Colonic mucosa (tissue), 4 donors: ENCODE results near the gene CA12. TPM values are rescaled to one million over a fixed set of nuclear protein-coding genes. Genes with fewer than 3 reads are reported as not detected.
A peak's percentile ranks its signal among the peaks of the same experiment; 100 is the strongest.
"Not testable (repeated sequence)": the region's sequence is repeated elsewhere in the genome, so short reads cannot be mapped to it uniquely, and the experiment has no call there.

Source experiments
- DNase-seq: peaks from one replicate; pipeline ENCODE4 v3.0.0-alpha.2; 2020
- H3K27ac ChIP-seq: fragments of 200-600 bp; one replicate; pipeline ENCODE4 v1.8.0; 2021
- H3K27me3 ChIP-seq: fragments of 200-600 bp; one replicate; pipeline ENCODE4 v1.8.0; 2021
- H3K36me3 ChIP-seq: fragments of 200-600 bp; one replicate; pipeline ENCODE4 v1.8.0; 2021
- H3K4me1 ChIP-seq: fragments of 200-600 bp; one replicate; pipeline ENCODE4 v1.8.0; 2021; ENCODE audit warnings: mild to moderate bottlenecking
- H3K4me3 ChIP-seq: fragments of 200-600 bp; one replicate; pipeline ENCODE4 v1.8.0; 2021
- H3K9ac ChIP-seq, 2 donors: one replicate each; pipeline ENCODE4 v1.7.0; 2013; ENCODE audit warnings: control low read depth in 2 of 2, low read depth in 2 of 2, low read length in 2 of 2
- H3K9me3 ChIP-seq: fragments of 200-600 bp; one replicate; pipeline ENCODE4 v1.8.0; 2021
- intact Hi-C: fragments of 100-400 bp; cut with DNase I; formaldehyde crosslinking; loops from one replicate; pipeline ENCODE4 v1.14.1; 2022
- total RNA-seq, 2 donors: library from RNA; stranded (reverse); fragmentation: NEBNext Ultra II Directional in 1 of 2; extraction: Animal tissue kit (Norgen Biotek cat#: 25700) in 1 of 2; gene quantifications; one replicate each; pipeline ENCODE4 v1.2.1, GENCODE V29; 2021
- TF ChIP-seq, protein P1 (sequence below): fragments of 200-600 bp; IDR thresholded peaks from one replicate; pipeline ENCODE4 v1.8.0; 2022; ENCODE audit warnings: antibody characterized with exemption, mild to moderate bottlenecking
- donor health status: healthy.
- donor health status: DM: no; HTN: no; CAD: no.
- donor health status: DM: no; HTN: no; CAD: no.

Gene CA12
- total RNA-seq, 2 donors from 2014 or later, result 290 to 339 TPM

DNA sequence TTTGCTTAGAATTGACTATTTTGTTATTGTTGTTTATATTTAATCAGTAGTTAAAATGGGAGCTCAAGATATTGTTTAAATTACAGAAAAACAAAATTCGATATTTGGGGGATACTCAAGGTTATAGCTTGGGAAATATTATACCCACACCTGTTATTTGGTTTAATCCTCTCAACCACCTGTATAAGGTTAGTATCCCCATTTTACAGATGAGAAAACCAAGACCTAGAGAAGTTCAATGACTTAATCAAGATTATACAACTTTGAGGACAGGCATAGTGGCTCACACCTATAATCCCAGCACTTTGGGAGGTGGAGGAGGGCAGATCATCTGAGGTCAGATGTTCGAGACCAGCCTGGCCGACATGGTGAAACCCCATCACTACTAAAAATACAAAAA lies 39.8 kb upstream of the CA12 start:
- H3K27ac ChIP-seq, result no peak overlapping the region
- no peak for DNase-seq
- no peak overlapping the region for H3K4me3 ChIP-seq
- no peaks in the 10 kb centered on the region for H3K9me3 ChIP-seq
- no peaks in the 10 kb centered on the region for H3K27me3 ChIP-seq
- TF ChIP-seq, protein P1, sequence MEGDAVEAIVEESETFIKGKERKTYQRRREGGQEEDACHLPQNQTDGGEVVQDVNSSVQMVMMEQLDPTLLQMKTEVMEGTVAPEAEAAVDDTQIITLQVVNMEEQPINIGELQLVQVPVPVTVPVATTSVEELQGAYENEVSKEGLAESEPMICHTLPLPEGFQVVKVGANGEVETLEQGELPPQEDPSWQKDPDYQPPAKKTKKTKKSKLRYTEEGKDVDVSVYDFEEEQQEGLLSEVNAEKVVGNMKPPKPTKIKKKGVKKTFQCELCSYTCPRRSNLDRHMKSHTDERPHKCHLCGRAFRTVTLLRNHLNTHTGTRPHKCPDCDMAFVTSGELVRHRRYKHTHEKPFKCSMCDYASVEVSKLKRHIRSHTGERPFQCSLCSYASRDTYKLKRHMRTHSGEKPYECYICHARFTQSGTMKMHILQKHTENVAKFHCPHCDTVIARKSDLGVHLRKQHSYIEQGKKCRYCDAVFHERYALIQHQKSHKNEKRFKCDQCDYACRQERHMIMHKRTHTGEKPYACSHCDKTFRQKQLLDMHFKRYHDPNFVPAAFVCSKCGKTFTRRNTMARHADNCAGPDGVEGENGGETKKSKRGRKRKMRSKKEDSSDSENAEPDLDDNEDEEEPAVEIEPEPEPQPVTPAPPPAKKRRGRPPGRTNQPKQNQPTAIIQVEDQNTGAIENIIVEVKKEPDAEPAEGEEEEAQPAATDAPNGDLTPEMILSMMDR, result no peak
- H3K36me3 ChIP-seq, result no peaks in the 10 kb centered on the region
- H3K9ac ChIP-seq, result no peak overlapping the region
- no peaks in the 10 kb centered on the region for H3K4me1 ChIP-seq
- intact Hi-C loops, result no loop called here

- intact Hi-C loops, result no loop called here
- TF ChIP-seq, protein P1, result no peak
- Histone ChIP-seq H3K27me3 (no peaks in the 10 kb centered on the region), H3K9ac (no peak overlapping the region), H3K36me3 (no peaks in the 10 kb centered on the region), H3K4me3 (no peak overlapping the region), H3K4me1 (no peaks in the 10 kb centered on the region), H3K9me3 (no peaks in the 10 kb centered on the region), H3K27ac (peak overlapping the region; percentile 22)
- no peak for DNase-seq
These were observed 38.7 kb upstream of the CA12 start for GRCh38 chr15:63420333-63420747.

GRCh38 chr15:63418811-63419210 lies 37.2 kb upstream of the CA12 start:
- Histone ChIP-seq H3K4me3 (no peak overlapping the region), H3K36me3 (no peaks in the 10 kb centered on the region), H3K4me1 (no peaks in the 10 kb centered on the region), H3K9ac (no peak overlapping the region), H3K9me3 (no peaks in the 10 kb centered on the region), H3K27me3 (no peaks in the 10 kb centered on the region), H3K27ac (no peak overlapping the region)
- intact Hi-C loops, result no loop called here
- no peak for DNase-seq
- TF ChIP-seq, protein P1, result no peak

- no peak for DNase-seq
- H3K27ac ChIP-seq, result no peak overlapping the region
- no peaks in the 10 kb centered on the region for H3K9me3 ChIP-seq
- H3K4me3 ChIP-seq, result no peak overlapping the region
- H3K9ac ChIP-seq, result no peak overlapping the region
- no peaks in the 10 kb centered on the region for H3K27me3 ChIP-seq
- TF ChIP-seq, protein P1, result no peak
- H3K36me3 ChIP-seq, result no peaks in the 10 kb centered on the region
- H3K4me1 ChIP-seq, result no peaks in the 10 kb centered on the region
- intact Hi-C loops, result no loop called here
These were observed 36.1 kb upstream of the CA12 start for GRCh38 chr15:63417721-63418120.

- DNase-seq, intact Hi-C loops, H3K4me3 ChIP-seq, H3K4me1 ChIP-seq, H3K9me3 ChIP-seq, H3K27me3 ChIP-seq, H3K27ac ChIP-seq, H3K9ac ChIP-seq, H3K36me3 ChIP-seq: not testable (repeated sequence)
These were observed 35.6 kb upstream of the CA12 start for GRCh38 chr15:63417274-63417673.

DNA sequence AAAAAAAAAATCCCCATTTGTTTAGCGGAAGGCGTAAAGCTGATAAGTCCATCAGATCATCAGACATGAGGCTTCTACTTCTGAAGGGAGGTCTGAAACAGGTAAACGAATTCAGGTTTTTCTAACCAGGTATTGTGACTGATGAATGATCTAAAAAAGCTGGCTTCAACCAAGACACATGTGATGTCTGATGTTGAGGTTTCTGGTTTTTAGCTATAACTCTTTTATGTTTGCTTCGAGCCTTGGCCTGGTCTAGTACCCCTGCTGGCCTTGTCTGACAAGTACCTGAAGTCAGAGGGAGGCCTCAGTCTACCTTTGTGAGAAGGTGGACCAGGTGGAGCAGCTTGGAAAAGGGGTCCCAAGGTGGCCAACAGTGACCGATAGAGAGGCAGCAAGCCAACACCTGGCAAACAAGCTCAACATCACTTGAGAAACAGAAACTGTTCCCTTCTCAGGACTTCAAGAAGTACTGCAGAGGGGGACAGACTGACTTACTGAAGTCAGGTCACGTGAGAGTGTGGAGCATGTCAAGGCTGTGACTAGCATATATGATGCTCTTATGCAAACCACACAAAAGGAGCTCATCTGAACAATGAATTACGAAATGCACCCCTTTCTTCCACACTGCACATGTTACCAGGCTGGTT lies 33.0 kb upstream of the CA12 start:
- H3K4me3 ChIP-seq, result no peak overlapping the region
- no peaks in the 10 kb centered on the region for H3K36me3 ChIP-seq
- H3K9ac ChIP-seq, result no peak overlapping the region
- DNase-seq, result no peak
- H3K4me1 ChIP-seq, result no peaks in the 10 kb centered on the region
- intact Hi-C loops, result no loop called here
- H3K27ac ChIP-seq, result no peak overlapping the region
- TF ChIP-seq, protein P1, result no peak
- no peaks in the 10 kb centered on the region for H3K27me3 ChIP-seq
- H3K9me3 ChIP-seq, result no peaks in the 10 kb centered on the region
